ENCODE measurements around the gene WDR86. TPM values are rescaled to one million over a fixed set of nuclear protein-coding genes. Genes with fewer than 3 reads are reported as not detected.
A peak's percentile ranks its signal among the peaks of the same experiment; 100 is the strongest.

The WDR86 gene
- total and polyA plus RNA-seq, 2 of the 8 experiments (the other 6 are each of a cell fraction or from before 2014, with no cell fraction given): 12.7 to 15.8 TPM

DNA sequence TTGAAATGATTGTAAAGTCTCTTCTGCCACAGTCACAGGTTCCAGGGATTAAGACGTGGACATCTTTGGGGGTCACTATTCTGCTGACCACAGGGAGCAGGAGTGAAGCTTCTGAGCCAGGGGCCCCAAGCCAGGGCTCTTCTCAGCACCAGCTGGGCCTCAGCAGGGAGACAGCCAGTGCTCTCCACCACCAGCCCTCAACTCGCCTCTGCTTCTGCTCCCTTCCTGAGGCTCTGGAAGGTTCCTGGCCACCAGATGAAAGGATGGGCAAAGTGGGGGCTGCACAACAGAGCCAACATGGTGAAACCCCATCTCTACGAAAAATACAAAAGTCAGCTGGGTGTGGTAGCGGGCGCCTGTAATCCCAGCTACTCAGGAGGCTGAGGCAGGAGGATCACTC is 41.3 kb upstream of the WDR86 start:
- TF ChIP-seq GTF2F1 (IDR thresholded peaks at IDR 0.05; ENCODE audit: borderline replicate concordance, low read depth, low read length): no peak
- no peak for TF ChIP-seq BRCA1 (IDR thresholded peaks at IDR 0.05; ENCODE audit: low read depth, low read length)
- no peak for TF ChIP-seq TAF7 (optimal IDR thresholded peaks at IDR 0.05; ENCODE audit: borderline replicate concordance, low read depth, low read length)
- TF ChIP-seq BCL11A (IDR thresholded peaks at IDR 0.05; ENCODE audit: low read depth in 2 of 2, low read length in 2 of 2): no peak
- TF ChIP-seq, protein P1, sequence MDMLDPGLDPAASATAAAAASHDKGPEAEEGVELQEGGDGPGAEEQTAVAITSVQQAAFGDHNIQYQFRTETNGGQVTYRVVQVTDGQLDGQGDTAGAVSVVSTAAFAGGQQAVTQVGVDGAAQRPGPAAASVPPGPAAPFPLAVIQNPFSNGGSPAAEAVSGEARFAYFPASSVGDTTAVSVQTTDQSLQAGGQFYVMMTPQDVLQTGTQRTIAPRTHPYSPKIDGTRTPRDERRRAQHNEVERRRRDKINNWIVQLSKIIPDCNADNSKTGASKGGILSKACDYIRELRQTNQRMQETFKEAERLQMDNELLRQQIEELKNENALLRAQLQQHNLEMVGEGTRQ (IDR thresholded peaks at IDR 0.05; ENCODE audit: low read length): no peak
- TF ChIP-seq CEBPB (IDR thresholded peaks at IDR 0.05; ENCODE audit: low read depth, low read length): no peak
- no peak for TF ChIP-seq CBX8 (IDR thresholded peaks at IDR 0.05; ENCODE audit: borderline replicate concordance, low read depth, low read length)
- TF ChIP-seq JUND (IDR thresholded peaks at IDR 0.05; ENCODE audit: low read length): no peak
- H3K27me3 ChIP-seq (replicated peaks in 1 of 4; ENCODE audit: control insufficient read depth in 3 of 4, extremely low read depth in 1 of 4, insufficient read depth in 3 of 4, low read length in 3 of 4): peaks cover 0 to 12% (median 7%) of the 10 kb centered on the region in 4 experiments; a peak in 5 of 7 replicates
- no peak overlapping the region for H2AK5ac ChIP-seq (ENCODE audit: low read depth, low read length)
- DNase-seq (ENCODE audit: low read depth in 1 of 2, low spot score in 2 of 2) (no peak), FAIRE-seq (no peak)
- ChIA-PET POLR2A (ENCODE audit: partially characterized antibody) (interaction anchor here (0.7 to 2.7 kb wide), 3 partner anchors 9 to 102 kb away, joined by 3 to 11 read pairs (median 4); no protein-coding TSS in a partner anchor), CTCF (ENCODE audit: partially characterized antibody) (interaction anchor here (1.0 to 13.7 kb wide), 6 partner anchors 9 to 332 kb away, joined by 4 to 185 read pairs (median 18); no protein-coding TSS in a partner anchor)
- H2BK15ac ChIP-seq (ENCODE audit: low read length): no peak overlapping the region
- no peak overlapping the region for H2BK5ac ChIP-seq (ENCODE audit: low read depth, low read length)
- H3K4me1 ChIP-seq (replicated peaks in 1 of 4; ENCODE audit: control insufficient read depth in 3 of 4, insufficient read depth in 4 of 4, low read length in 3 of 4): peaks cover 1 to 22% (median 10%) of the 10 kb centered on the region in 4 experiments
- no peak overlapping the region for H3K56ac ChIP-seq (replicated peaks; ENCODE audit: insufficient read length, low read depth, low read length)
- no peak overlapping the region for H3K4ac ChIP-seq (replicated peaks; ENCODE audit: insufficient read length, low read depth, low read length)
- H2AFZ ChIP-seq (ENCODE audit: low read length): no peak overlapping the region
- no peak overlapping the region for H4K8ac ChIP-seq (ENCODE audit: extremely low read depth, insufficient read depth, low read length)
- no peaks in the 10 kb centered on the region for H3K9me3 ChIP-seq (ENCODE audit: insufficient read depth in 2 of 2, low read depth in 1 of 2, low read length in 1 of 2)
- H3K79me2 ChIP-seq (ENCODE audit: control insufficient read depth in 1 of 2, insufficient read depth in 2 of 2, low read length in 2 of 2): no peaks in the 10 kb centered on the region
- no peaks in the 10 kb centered on the region for H3K79me1 ChIP-seq (ENCODE audit: low read depth, low read length)
- no peaks in the 10 kb centered on the region; the same call in 1 of the 2 replicates for H3K23me2 ChIP-seq (ENCODE audit: low read depth, low read length)
- 0 out of 2 replicates have a peak overlapping the region, but pooled peaks have one; percentile 68 for H2BK12ac ChIP-seq (ENCODE audit: low read depth, low read length)
- H3K23ac ChIP-seq (ENCODE audit: insufficient read length): no peak overlapping the region
- no peaks in the 10 kb centered on the region for H4K20me1 ChIP-seq (replicated peaks in 1 of 2; ENCODE audit: control insufficient read depth in 1 of 2, insufficient read depth in 2 of 2, low read length in 2 of 2)
- H3K4me2 ChIP-seq (ENCODE audit: insufficient read depth in 1 of 2, low read depth in 2 of 2, low read length in 2 of 2): no peak overlapping the region
- no peak overlapping the region for H3K14ac ChIP-seq (ENCODE audit: insufficient read length)
- H3K36me3 ChIP-seq (ENCODE audit: control insufficient read depth in 2 of 4, insufficient read depth in 4 of 4, low read length in 3 of 4): no peaks in the 10 kb centered on the region
- 93% methylated on average over 5 of the region's 5 CpGs; no CpG with 5 or more reads in 1 of the 2 experiments for WGBS, 2 experiments (ENCODE audit: extremely low coverage in 1 of 2, insufficient coverage in 1 of 2, insufficient read length in 1 of 2, insufficient replicate concordance in 2 of 2, low coverage in 1 of 2, low lambda C conversion rate in 2 of 2, missing lambda C conversion rate in 1 of 2)
- H3K18ac ChIP-seq (ENCODE audit: extremely low read depth, low read length): no peak overlapping the region
- H4K5ac ChIP-seq (ENCODE audit: insufficient read length, low read depth, low read length): no peak overlapping the region
- H3K4me3 ChIP-seq (ENCODE audit: extremely low read depth in 1 of 4, insufficient read depth in 2 of 4, low read depth in 3 of 4, low read length in 4 of 4): no peak overlapping the region
- no peak overlapping the region for H4K91ac ChIP-seq (replicated peaks; ENCODE audit: insufficient read length, low read length)
- H2BK20ac ChIP-seq (ENCODE audit: low read length): no peak overlapping the region
- H3K9ac ChIP-seq (replicated peaks in 1 of 4; ENCODE audit: extremely low read depth in 1 of 4, low read depth in 3 of 4, low read length in 3 of 4): no peak overlapping the region
- H3K27ac ChIP-seq (ENCODE audit: low read depth, low read length): no peak overlapping the region
- H2BK120ac ChIP-seq (replicated peaks; ENCODE audit: low read depth, low read length): no peak overlapping the region
